CD4-positive, alpha-beta T cell (primary cell): ENCODE results near the gene ABCC8. TPM values are rescaled to one million over a fixed set of nuclear protein-coding genes. Genes with fewer than 3 reads are reported as not detected.

Experiments used
- ATAC-seq: fragments of 200-7000 bp; cut with Tn5 transposase; one replicate; pipeline ENCODE4 v1.10.0; 2022; ENCODE audit warnings: mild to moderate bottlenecking; ENCODE audit not compliant: poor library complexity
- CTCF ChIA-PET: fragments of 350-600 bp; sonication (Branson Sonifier 250); formaldehyde crosslinking; loops from one replicate; lab custom pipeline; 2021; ENCODE audit warnings: antibody characterized with exemption, inconsistent platforms; lab: Charles Lee
- POLR2A ChIA-PET: fragments of 350-600 bp; sonication (Branson Sonifier 250); formaldehyde crosslinking; loops from one replicate; lab custom pipeline; 2021; ENCODE audit warnings: antibody characterized with exemption, inconsistent platforms; lab: Charles Lee
- DNase-seq, 14 experiments: peaks; one replicate each; pipeline ENCODE4 v3.0.0-alpha.2; 2013 to 2020; ENCODE audit warnings: mixed read lengths in 2 of 14
- H3K27ac ChIP-seq, 2 donors: one replicate each; pipeline versions ENCODE4 v1.5.1 to v1.7.0; 2013; ENCODE audit warnings: low read length in 2 of 2, low read depth in 1 of 2, mild to moderate bottlenecking in 1 of 2
- H3K27me3 ChIP-seq, 2 experiments: 1 replicate in 1 of 2; 2 replicates in 1 of 2; pipeline versions ENCODE4 v1.6.1 to v1.7.0; 2013; ENCODE audit warnings: low read length in 2 of 2, control low read depth in 1 of 2, mild to moderate bottlenecking in 1 of 2, moderate library complexity in 1 of 2; ENCODE audit not compliant: insufficient read depth in 2 of 2, control insufficient read depth in 1 of 2
- H3K36me3 ChIP-seq: one replicate; pipeline ENCODE4 v1.6.1; 2013; ENCODE audit warnings: low read length, control low read depth; ENCODE audit not compliant: insufficient read depth
- H3K4me1 ChIP-seq: one replicate; pipeline ENCODE4 v1.6.1; 2013; ENCODE audit warnings: low read length, control low read depth; ENCODE audit not compliant: insufficient read depth
- H3K4me3 ChIP-seq: one replicate; pipeline ENCODE4 v1.5.1; 2013; ENCODE audit warnings: mild to moderate bottlenecking, low read length, moderate library complexity
- H3K9me3 ChIP-seq, 2 experiments: 1 replicate in 1 of 2; 2 replicates in 1 of 2; pipeline versions ENCODE4 v1.6.1 to v1.7.0; 2013; ENCODE audit warnings: low read length in 2 of 2, mild to moderate bottlenecking in 2 of 2, control low read depth in 1 of 2, moderate library complexity in 1 of 2; ENCODE audit not compliant: control insufficient read depth in 1 of 2, insufficient read depth in 1 of 2
- H3K27ac Mint-ChIP-seq: one replicate; pipeline ENCODE4 v1.8.0; 2020; ENCODE audit warnings: mixed read lengths
- H3K27me3 Mint-ChIP-seq: one replicate; pipeline ENCODE4 v1.8.0; 2021; ENCODE audit warnings: mixed read lengths
- H3K36me3 Mint-ChIP-seq: one replicate; pipeline ENCODE4 v1.8.0; 2021; ENCODE audit warnings: low read depth, mixed read lengths
- H3K4me1 Mint-ChIP-seq: one replicate; pipeline ENCODE4 v1.8.0; 2021; ENCODE audit warnings: low read depth, mixed read lengths
- H3K4me3 Mint-ChIP-seq: one replicate; pipeline ENCODE4 v1.8.0; 2020; ENCODE audit warnings: mild to moderate bottlenecking, mixed read lengths
- H3K9me3 Mint-ChIP-seq: one replicate; pipeline ENCODE4 v1.8.0; 2020; ENCODE audit warnings: mixed read lengths
- intact Hi-C, 2 experiments: fragments of 100-400 bp; cut with DNase I in 1 of 2; cut with micrococcal nuclease in 1 of 2; formaldehyde crosslinking; loops; one replicate each; pipeline versions ENCODE4 v1.15.1 to v1.9.0; 2023 to 2025; cut with DNase I, micrococcal nuclease
- total RNA-seq, 174 experiments: library from RNA in 2 of 174; stranded (reverse) in 2 of 174; gene quantifications; one replicate each; pipeline ENCODE4 v1.2.3 and lab custom pipeline; 2021 to 2026
- TF ChIP-seq, protein P1 (sequence below): fragments of 200-600 bp; IDR thresholded peaks from one replicate; pipeline ENCODE4 v1.8.0; 2022; ENCODE audit warnings: antibody characterized with exemption, mild to moderate bottlenecking

The ABCC8 gene
- total RNA-seq, 2 experiments from 2014 or later: not detected

DNA sequence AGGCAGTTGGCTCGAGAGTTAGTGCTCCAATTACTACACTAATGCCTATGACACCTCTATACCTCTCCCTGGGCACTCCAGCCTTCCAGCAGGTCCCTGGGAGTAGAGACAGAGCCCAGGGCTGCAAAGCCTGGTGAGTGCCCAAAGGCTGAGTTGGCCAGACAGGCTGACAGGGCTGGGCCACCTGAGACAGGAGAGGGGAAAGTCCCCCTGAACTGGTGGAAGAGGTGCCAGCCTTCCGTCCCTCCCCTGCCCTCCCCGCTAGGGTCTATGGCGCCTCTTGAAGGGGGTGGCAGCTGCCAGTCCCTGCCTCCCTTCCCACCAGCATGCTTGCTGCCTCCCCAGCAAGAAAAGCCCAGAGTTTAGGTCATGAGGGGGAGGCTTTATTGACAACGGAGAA is 91.2 kb downstream of the ABCC8 start:
- intact Hi-C loops: loop anchor here in 1 of 2 experiments (5.0 kb wide), 1 partner anchor 108 kb away; the partner anchor contains the start of gene NUCB2
- Mint-ChIP-seq H3K4me3 (no peak overlapping the region), H3K27ac (no peak overlapping the region), H3K36me3 (no peaks in the 10 kb centered on the region), H3K27me3 (no peaks in the 10 kb centered on the region), H3K9me3 (no peaks in the 10 kb centered on the region), H3K4me1 (no peaks in the 10 kb centered on the region)
- no peaks in the 10 kb centered on the region for H3K9me3 ChIP-seq
- ChIA-PET CTCF (interaction anchor here (2.0 to 2.1 kb wide), 2 partner anchors 31 to 142 kb away, joined by 10 to 11 read pairs; no protein-coding TSS in a partner anchor), POLR2A (no interaction called here)
- TF ChIP-seq, protein P1, sequence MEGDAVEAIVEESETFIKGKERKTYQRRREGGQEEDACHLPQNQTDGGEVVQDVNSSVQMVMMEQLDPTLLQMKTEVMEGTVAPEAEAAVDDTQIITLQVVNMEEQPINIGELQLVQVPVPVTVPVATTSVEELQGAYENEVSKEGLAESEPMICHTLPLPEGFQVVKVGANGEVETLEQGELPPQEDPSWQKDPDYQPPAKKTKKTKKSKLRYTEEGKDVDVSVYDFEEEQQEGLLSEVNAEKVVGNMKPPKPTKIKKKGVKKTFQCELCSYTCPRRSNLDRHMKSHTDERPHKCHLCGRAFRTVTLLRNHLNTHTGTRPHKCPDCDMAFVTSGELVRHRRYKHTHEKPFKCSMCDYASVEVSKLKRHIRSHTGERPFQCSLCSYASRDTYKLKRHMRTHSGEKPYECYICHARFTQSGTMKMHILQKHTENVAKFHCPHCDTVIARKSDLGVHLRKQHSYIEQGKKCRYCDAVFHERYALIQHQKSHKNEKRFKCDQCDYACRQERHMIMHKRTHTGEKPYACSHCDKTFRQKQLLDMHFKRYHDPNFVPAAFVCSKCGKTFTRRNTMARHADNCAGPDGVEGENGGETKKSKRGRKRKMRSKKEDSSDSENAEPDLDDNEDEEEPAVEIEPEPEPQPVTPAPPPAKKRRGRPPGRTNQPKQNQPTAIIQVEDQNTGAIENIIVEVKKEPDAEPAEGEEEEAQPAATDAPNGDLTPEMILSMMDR: no peak
- ATAC-seq (no peak), DNase-seq (no peak)
- H3K4me3 ChIP-seq: no peak overlapping the region
- no peaks in the 10 kb centered on the region for H3K36me3 ChIP-seq
- peaks cover 19% of the 10 kb centered on the region for H3K4me1 ChIP-seq
- H3K27me3 ChIP-seq: no peaks in the 10 kb centered on the region
- H3K27ac ChIP-seq: no peak overlapping the region

DNA sequence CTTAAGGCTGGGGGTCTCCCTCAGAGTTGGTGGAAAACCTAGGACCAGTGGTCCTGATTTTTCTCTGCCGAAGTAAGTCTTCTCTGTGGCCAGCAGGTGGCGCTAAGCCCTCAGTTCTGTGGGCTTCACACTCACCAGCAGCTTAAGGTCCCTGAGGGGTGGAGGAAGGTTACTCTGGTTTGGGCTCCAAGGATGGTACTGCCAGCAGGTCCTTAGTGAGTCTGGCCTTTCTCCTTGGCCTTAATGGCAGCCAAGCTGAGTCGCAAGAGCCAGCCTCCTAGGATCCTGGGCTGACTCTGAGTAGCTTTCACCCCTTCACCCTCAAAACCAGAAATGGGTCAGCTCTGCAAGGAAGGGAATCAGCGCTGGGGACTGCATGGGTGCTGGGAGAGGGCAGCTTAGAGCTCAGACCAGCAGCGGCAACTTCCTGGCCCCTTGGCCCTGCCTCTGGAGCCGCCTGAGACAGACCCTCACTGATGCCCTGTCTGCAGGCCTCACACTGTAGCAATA is 92.6 kb downstream of the ABCC8 start:
- H3K4me1 Mint-ChIP-seq: no peaks in the 10 kb centered on the region
- no peak overlapping the region for H3K27ac Mint-ChIP-seq
- ChIA-PET CTCF (interaction anchor here (0.6 to 2.2 kb wide), 13 partner anchors 9 to 182 kb away, joined by 3 to 13 read pairs (median 6); partner anchors contain the start of gene NUCB2), POLR2A (interaction anchor here (1.0 to 1.9 kb wide), 2 partner anchors 108 to 144 kb away, joined by 3 to 6 read pairs; partner anchors contain the start of gene NUCB2)
- Histone ChIP-seq H3K36me3 (no peaks in the 10 kb centered on the region), H3K4me1 (peaks cover 10% of the 10 kb centered on the region), H3K4me3 (no peak overlapping the region), H3K27ac (no peak overlapping the region), H3K27me3 (no peaks in the 10 kb centered on the region), H3K9me3 (no peaks in the 10 kb centered on the region)
- H3K4me3 Mint-ChIP-seq: no peak overlapping the region
- DNase-seq: peak; percentile 65 to 90 (median 74)
- no peaks in the 10 kb centered on the region for H3K27me3 Mint-ChIP-seq
- intact Hi-C loops: loop anchor here (1.0 to 5.0 kb wide), 3 partner anchors 120 to 447 kb away; no protein-coding TSS in a partner anchor
- no peaks in the 10 kb centered on the region for H3K36me3 Mint-ChIP-seq
- no peaks in the 10 kb centered on the region for H3K9me3 Mint-ChIP-seq
- TF ChIP-seq, protein P1: peak; percentile 88
- peak; percentile 65 for ATAC-seq

DNA sequence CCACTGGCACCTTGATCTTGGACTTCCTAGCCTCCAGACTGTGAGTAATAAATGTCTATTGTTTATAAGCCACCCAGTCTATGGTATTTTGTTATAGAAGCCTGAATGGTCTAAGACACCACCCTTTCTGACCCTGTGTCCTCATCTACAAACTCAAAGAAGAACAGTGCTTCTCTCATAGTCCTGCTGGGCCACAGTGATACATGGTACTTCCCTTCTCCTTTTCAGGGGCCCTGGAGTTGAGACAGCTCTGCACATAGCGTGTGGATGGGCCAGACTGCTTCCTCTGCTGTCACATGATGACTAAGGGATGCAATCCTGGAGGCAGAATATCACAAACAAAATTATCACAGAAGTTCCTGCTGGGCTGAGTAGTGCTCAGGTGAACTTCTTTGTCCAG is 93.2 kb downstream of the ABCC8 start:
- Mint-ChIP-seq H3K9me3 (no peaks in the 10 kb centered on the region), H3K36me3 (no peaks in the 10 kb centered on the region), H3K4me3 (no peak overlapping the region), H3K27me3 (no peaks in the 10 kb centered on the region), H3K27ac (no peak overlapping the region), H3K4me1 (no peaks in the 10 kb centered on the region)
- ChIA-PET POLR2A (interaction anchor here (1.0 to 1.9 kb wide), 2 partner anchors 107 to 145 kb away, joined by 3 to 6 read pairs; partner anchors contain the start of gene NUCB2), CTCF (interaction anchor here (1.0 to 2.2 kb wide), 7 partner anchors 9 to 153 kb away, joined by 3 to 13 read pairs (median 8); no protein-coding TSS in a partner anchor)
- no peak overlapping the region for H3K4me3 ChIP-seq
- H3K4me1 ChIP-seq: peaks cover 6% of the 10 kb centered on the region
- intact Hi-C loops: loop anchor here in 1 of 2 experiments (5.0 kb wide), 1 partner anchor 446 kb away; no protein-coding TSS in a partner anchor
- no peaks in the 10 kb centered on the region for H3K36me3 ChIP-seq
- no peaks in the 10 kb centered on the region for H3K27me3 ChIP-seq
- peak; percentile 19 for ATAC-seq
- H3K27ac ChIP-seq: no peak overlapping the region
- H3K9me3 ChIP-seq: no peaks in the 10 kb centered on the region
- DNase-seq: peak in 2 of 14 experiments; percentile 55 to 69
- TF ChIP-seq, protein P1: no peak
